Measurements from ENCODE around the gene TRAF3.

Gene TRAF3

DNA sequence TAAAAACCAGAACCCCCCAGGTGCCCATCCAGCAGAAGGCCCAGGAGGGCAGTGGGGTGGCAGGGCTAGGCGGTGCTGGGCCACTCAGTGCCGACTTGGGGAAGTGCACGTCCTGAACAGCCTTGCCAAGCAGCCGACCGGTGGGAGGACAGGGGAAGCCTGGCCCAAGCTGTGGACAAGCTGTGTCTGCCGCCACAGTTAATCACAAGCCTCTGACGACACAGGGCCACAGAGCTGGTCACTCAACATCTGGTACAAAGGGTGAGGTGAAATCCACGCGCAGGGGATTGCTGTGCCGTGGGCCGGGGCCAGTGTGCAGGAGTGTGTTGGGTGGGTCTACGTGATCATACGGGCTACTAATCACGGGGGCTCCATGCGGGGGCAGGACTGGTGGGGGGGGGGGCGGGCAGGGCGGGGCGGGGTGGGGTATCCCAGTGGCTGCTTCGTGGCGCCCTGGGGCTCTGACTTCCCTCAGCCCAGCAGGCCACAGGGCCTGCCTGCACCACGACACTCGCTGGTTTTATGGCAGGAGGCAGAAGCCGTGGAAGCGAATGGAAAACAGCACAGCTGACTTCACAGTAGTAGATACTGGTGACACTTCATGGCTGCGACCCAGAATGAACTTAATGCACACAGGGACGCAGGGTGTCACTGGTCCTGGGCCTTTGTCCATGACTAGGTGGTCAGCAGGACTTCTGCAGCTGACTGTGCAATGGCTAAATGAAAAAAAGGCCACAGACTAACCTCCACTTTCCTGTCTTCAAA lies 155.4 kb downstream of the TRAF3 start:
- Histone ChIP-seq H3K9me3 (ENCODE audit: severe bottlenecking) (no peaks in the 10 kb centered on the region), H3K4me3 (ENCODE audit: severe bottlenecking) (no peak overlapping the region), H3K27ac (ENCODE audit: poor library complexity, severe bottlenecking) (no peak overlapping the region), H3K27me3 (ENCODE audit: insufficient read depth, poor library complexity, severe bottlenecking) (peaks cover 20% of the 10 kb centered on the region), H3K4me1 (ENCODE audit: insufficient read depth, poor library complexity, severe bottlenecking) (peaks cover 6% of the 10 kb centered on the region), H3K36me3 (ENCODE audit: low read depth) (peaks cover 25% of the 10 kb centered on the region; the same call in 1 of the 2 replicates)
- DNase-seq (ENCODE audit: low spot score) = peak; percentile 66
- no peak for ATAC-seq (ENCODE audit: low read depth)
- TF ChIP-seq, protein P1, sequence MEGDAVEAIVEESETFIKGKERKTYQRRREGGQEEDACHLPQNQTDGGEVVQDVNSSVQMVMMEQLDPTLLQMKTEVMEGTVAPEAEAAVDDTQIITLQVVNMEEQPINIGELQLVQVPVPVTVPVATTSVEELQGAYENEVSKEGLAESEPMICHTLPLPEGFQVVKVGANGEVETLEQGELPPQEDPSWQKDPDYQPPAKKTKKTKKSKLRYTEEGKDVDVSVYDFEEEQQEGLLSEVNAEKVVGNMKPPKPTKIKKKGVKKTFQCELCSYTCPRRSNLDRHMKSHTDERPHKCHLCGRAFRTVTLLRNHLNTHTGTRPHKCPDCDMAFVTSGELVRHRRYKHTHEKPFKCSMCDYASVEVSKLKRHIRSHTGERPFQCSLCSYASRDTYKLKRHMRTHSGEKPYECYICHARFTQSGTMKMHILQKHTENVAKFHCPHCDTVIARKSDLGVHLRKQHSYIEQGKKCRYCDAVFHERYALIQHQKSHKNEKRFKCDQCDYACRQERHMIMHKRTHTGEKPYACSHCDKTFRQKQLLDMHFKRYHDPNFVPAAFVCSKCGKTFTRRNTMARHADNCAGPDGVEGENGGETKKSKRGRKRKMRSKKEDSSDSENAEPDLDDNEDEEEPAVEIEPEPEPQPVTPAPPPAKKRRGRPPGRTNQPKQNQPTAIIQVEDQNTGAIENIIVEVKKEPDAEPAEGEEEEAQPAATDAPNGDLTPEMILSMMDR (IDR thresholded peaks at IDR 0.05; ENCODE audit: poor library complexity, severe bottlenecking) = no peak

DNA sequence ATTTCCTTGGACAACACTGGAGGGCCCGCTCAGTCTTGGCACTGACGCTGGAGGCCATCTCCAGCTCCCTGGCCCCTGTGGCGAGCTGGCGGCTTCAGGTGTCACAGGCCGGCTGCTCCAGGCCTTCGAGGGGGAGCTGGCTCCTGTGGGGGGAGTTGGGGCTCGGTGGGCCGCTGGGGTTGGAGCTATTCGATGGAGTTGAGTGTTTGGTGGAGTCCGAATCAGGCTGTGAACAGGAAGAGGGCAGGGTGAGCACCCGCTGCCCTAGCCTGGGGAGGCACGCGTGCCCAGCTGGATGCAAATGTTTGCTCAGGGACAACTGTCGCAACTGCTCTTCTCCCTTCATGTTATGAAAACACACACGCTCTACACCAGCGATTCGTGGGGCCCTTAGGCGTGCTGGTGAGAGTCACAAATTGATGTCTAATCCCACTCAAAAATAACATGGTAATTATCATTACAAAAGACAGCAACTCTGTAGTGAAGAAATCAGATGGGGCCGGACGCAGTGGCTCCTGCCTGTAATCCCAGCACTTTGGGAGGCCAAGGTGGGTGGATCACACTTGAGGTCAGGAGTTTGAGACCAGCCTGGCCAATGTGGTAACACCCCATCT lies 156.5 kb downstream of the TRAF3 start:
- H3K4me3 ChIP-seq (ENCODE audit: severe bottlenecking) = no peak overlapping the region
- DNase-seq (ENCODE audit: low spot score) (no peak), ATAC-seq (ENCODE audit: low read depth) (no peak)
- H3K27ac ChIP-seq (ENCODE audit: poor library complexity, severe bottlenecking) = no peak overlapping the region
- H3K27me3 ChIP-seq (ENCODE audit: insufficient read depth, poor library complexity, severe bottlenecking) = peaks cover 17% of the 10 kb centered on the region
- H3K9me3 ChIP-seq (ENCODE audit: severe bottlenecking) = no peaks in the 10 kb centered on the region
- TF ChIP-seq, protein P1 (IDR thresholded peaks at IDR 0.05; ENCODE audit: poor library complexity, severe bottlenecking) = no peak
- no peaks in the 10 kb centered on the region for H3K4me1 ChIP-seq (ENCODE audit: insufficient read depth, poor library complexity, severe bottlenecking)
- H3K36me3 ChIP-seq (ENCODE audit: low read depth) = peaks cover 27% of the 10 kb centered on the region; the same call in 1 of the 2 replicates

DNA sequence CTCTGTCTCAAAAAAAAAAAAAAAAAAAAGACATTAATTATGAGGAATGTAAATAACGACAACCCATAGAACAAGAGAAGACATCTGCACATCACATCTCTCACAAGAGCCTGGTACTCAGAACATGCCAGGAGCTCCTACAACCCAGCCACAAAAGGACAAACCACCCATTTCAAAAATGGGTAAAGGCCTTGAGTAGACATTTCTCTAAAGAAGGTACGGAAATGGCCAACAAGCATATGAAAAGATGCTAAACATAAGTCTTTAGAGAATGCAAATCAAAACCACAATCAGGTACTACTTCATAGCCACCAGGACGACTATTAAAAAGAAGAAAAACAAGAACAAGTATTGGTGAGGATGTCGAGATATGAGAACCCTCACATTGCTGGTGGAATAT lies 158.5 kb downstream of the TRAF3 start:
- H3K4me1 ChIP-seq (ENCODE audit: insufficient read depth, poor library complexity, severe bottlenecking) = no peaks in the 10 kb centered on the region
- ATAC-seq (ENCODE audit: low read depth) (no peak), DNase-seq (ENCODE audit: low spot score) (no peak)
- H3K27ac ChIP-seq (ENCODE audit: poor library complexity, severe bottlenecking) = no peak overlapping the region
- H3K27me3 ChIP-seq (ENCODE audit: insufficient read depth, poor library complexity, severe bottlenecking) = no peaks in the 10 kb centered on the region
- TF ChIP-seq, protein P1 (IDR thresholded peaks at IDR 0.05; ENCODE audit: poor library complexity, severe bottlenecking) = no peak
- H3K9me3 ChIP-seq (ENCODE audit: severe bottlenecking) = no peaks in the 10 kb centered on the region
- no peak overlapping the region for H3K4me3 ChIP-seq (ENCODE audit: severe bottlenecking)
- H3K36me3 ChIP-seq (ENCODE audit: low read depth) = peaks cover 38% of the 10 kb centered on the region

DNA sequence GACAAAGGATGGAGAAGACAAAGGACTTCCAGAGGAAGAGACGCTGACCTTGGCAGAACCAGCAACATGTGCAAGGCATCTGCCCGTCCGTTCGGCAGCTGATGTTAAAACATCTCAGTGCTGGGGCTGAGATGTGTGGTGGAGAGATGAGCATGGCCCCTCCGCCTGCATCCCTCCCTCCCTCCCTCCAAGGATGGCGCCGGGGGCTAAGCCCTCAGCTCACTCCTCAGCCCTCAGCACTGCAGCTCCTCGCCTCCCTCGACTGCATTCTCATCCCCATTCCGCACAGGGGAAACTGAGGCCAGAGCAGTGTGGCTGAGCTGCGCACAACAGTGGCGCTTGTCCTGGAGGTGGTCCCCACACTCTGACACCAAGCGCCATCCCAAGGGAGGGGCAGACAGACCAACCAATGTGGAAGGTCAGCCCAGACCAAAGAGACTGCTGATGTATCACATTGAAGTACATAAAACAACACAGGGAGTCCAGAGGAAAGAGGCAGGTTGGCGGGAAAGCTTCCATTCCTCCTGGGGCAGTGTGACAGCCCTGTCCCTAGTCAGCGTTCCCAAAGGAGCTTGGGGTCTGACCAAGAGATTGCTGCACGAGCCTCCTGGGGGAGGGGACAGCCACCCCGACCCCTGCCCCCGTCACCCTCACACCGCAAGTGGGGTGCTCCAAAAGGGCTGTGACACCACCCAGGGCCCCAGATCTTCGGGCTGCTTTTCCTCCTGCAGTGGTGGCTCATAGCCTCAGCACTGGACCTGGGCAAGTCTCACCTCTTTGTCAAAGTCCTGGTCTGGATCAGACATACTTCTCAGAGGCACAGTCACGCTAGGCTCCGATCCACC lies 160.3 kb downstream of the TRAF3 start:
- peaks cover 54% of the 10 kb centered on the region for H3K36me3 ChIP-seq (ENCODE audit: low read depth)
- no peak; the same call in 2 of the 3 replicates for ATAC-seq (ENCODE audit: low read depth)
- H3K4me3 ChIP-seq (ENCODE audit: severe bottlenecking) = no peak overlapping the region
- H3K9me3 ChIP-seq (ENCODE audit: severe bottlenecking) = no peaks in the 10 kb centered on the region
- H3K27me3 ChIP-seq (ENCODE audit: insufficient read depth, poor library complexity, severe bottlenecking) = no peaks in the 10 kb centered on the region
- TF ChIP-seq, protein P1 (IDR thresholded peaks at IDR 0.05; ENCODE audit: poor library complexity, severe bottlenecking) = no peak
- no peaks in the 10 kb centered on the region for H3K4me1 ChIP-seq (ENCODE audit: insufficient read depth, poor library complexity, severe bottlenecking)
- DNase-seq (ENCODE audit: low spot score) = no peak
- no peak overlapping the region for H3K27ac ChIP-seq (ENCODE audit: poor library complexity, severe bottlenecking)
